ENCODE measurements around the gene SERPINE2.

Gene SERPINE2

GRCh38 chr2:223936862-223937326, 102.2 kb downstream of the SERPINE2 start:
- TF ChIP-seq CTCF (IDR thresholded peaks at IDR 0.05; ENCODE audit: low read length) (no peak), EZH2 (IDR thresholded peaks at IDR 0.05; ENCODE audit: borderline replicate concordance, low read length) (no peak)
- Histone ChIP-seq H3K9me2 (ENCODE audit: low read depth, low read length) (no peaks in the 10 kb centered on the region), H3F3A (ENCODE audit: insufficient read depth, low read length) (no peaks in the 10 kb centered on the region), H3K27ac (ENCODE audit: low read depth, low read length, poor library complexity, severe bottlenecking) (no peak overlapping the region), H3K4me3 (ENCODE audit: low read depth, low read length, poor library complexity, severe bottlenecking) (no peak overlapping the region), H3K9ac (ENCODE audit: low read length) (no peak overlapping the region), H3K4me2 (ENCODE audit: low read length) (no peak overlapping the region), H3K36me3 (ENCODE audit: insufficient read depth, low read length) (no peaks in the 10 kb centered on the region), H3K4me1 (ENCODE audit: insufficient read depth, low read length, severe bottlenecking) (no peaks in the 10 kb centered on the region), H4K20me1 (ENCODE audit: insufficient read depth, low read length) (no peaks in the 10 kb centered on the region), H3K27me3 (ENCODE audit: insufficient read depth, low read length) (no peaks in the 10 kb centered on the region), H2AFZ (ENCODE audit: low read length) (no peak overlapping the region), H3K79me2 (ENCODE audit: insufficient read depth, low read length) (no peaks in the 10 kb centered on the region), H3K9me3 (ENCODE audit: low read length) (no peaks in the 10 kb centered on the region)

GRCh38 chr2:223935459-223936125, 103.5 kb downstream of the SERPINE2 start:
- Histone ChIP-seq H3K9me3 (ENCODE audit: low read length) (no peaks in the 10 kb centered on the region), H3K9me2 (ENCODE audit: low read depth, low read length) (no peaks in the 10 kb centered on the region), H3K27ac (ENCODE audit: low read depth, low read length, poor library complexity, severe bottlenecking) (no peak overlapping the region), H3K36me3 (ENCODE audit: insufficient read depth, low read length) (no peaks in the 10 kb centered on the region), H2AFZ (ENCODE audit: low read length) (no peak overlapping the region), H4K20me1 (ENCODE audit: insufficient read depth, low read length) (no peaks in the 10 kb centered on the region), H3K4me2 (ENCODE audit: low read length) (no peak overlapping the region), H3K9ac (ENCODE audit: low read length) (no peak overlapping the region), H3K27me3 (ENCODE audit: insufficient read depth, low read length) (no peaks in the 10 kb centered on the region), H3K79me2 (ENCODE audit: insufficient read depth, low read length) (no peaks in the 10 kb centered on the region), H3K4me1 (ENCODE audit: insufficient read depth, low read length, severe bottlenecking) (no peaks in the 10 kb centered on the region), H3K4me3 (ENCODE audit: low read depth, low read length, poor library complexity, severe bottlenecking) (no peak overlapping the region), H3F3A (ENCODE audit: insufficient read depth, low read length) (no peaks in the 10 kb centered on the region)
- TF ChIP-seq EZH2 (IDR thresholded peaks at IDR 0.05; ENCODE audit: borderline replicate concordance, low read length) (no peak), CTCF (IDR thresholded peaks at IDR 0.05; ENCODE audit: low read length) (no peak)

GRCh38 chr2:223934870-223935269, 104.2 kb downstream of the SERPINE2 start:
- no peaks in the 10 kb centered on the region for H3K27me3 ChIP-seq (ENCODE audit: insufficient read depth, low read length)
- H3K4me3 ChIP-seq (ENCODE audit: low read depth, low read length, poor library complexity, severe bottlenecking): no peak overlapping the region
- H3K27ac ChIP-seq (ENCODE audit: low read depth, low read length, poor library complexity, severe bottlenecking): no peak overlapping the region
- H2AFZ ChIP-seq (ENCODE audit: low read length): no peak overlapping the region
- no peaks in the 10 kb centered on the region for H3K4me1 ChIP-seq (ENCODE audit: insufficient read depth, low read length, severe bottlenecking)
- no peaks in the 10 kb centered on the region for H3K79me2 ChIP-seq (ENCODE audit: insufficient read depth, low read length)
- no peaks in the 10 kb centered on the region for H4K20me1 ChIP-seq (ENCODE audit: insufficient read depth, low read length)
- H3K36me3 ChIP-seq (ENCODE audit: insufficient read depth, low read length): no peaks in the 10 kb centered on the region
- H3K9me2 ChIP-seq (ENCODE audit: low read depth, low read length): no peaks in the 10 kb centered on the region
- TF ChIP-seq EZH2 (IDR thresholded peaks at IDR 0.05; ENCODE audit: borderline replicate concordance, low read length): no peak
- TF ChIP-seq CTCF (IDR thresholded peaks at IDR 0.05; ENCODE audit: low read length): no peak
- H3K4me2 ChIP-seq (ENCODE audit: low read length): no peak overlapping the region
- no peaks in the 10 kb centered on the region for H3K9me3 ChIP-seq (ENCODE audit: low read length)
- H3F3A ChIP-seq (ENCODE audit: insufficient read depth, low read length): no peaks in the 10 kb centered on the region
- no peak overlapping the region for H3K9ac ChIP-seq (ENCODE audit: low read length)

Measured in OCI-LY1 (cell line).